LHCN-M2 (cell line): ENCODE results near the gene TMEM183A. TPM values are rescaled to one million over a fixed set of nuclear protein-coding genes. Genes with fewer than 3 reads are reported as not detected.
A peak's percentile ranks its signal among the peaks of the same experiment; 100 is the strongest.
"Not testable (repeated sequence)": the region's sequence is repeated elsewhere in the genome, so short reads cannot be mapped to it uniquely, and the experiment has no call there.

Experiments
- DNase-seq: peaks from one replicate; pipeline ENCODE4 v3.0.0-alpha.2; 2012; ENCODE audit warnings: low read depth
- total RNA-seq: library from RNA; depleted of rRNA; stranded (reverse); fragments of >200 nt; gene quantifications from 2 replicates; pipeline ENCODE4 v1.2.3, GENCODE V29; 2014

Gene TMEM183A
- total RNA-seq, 1 experiment from 2014 or later = 73.5 TPM

- DNase-seq = no peak
Observed at GRCh38 chr1:202987255-202987654, 19.9 kb upstream of the TMEM183A start.

GRCh38 chr1:202987922-202988583, 19.1 kb upstream of the TMEM183A start:
- DNase-seq = no peak

- no peak for DNase-seq
Observed at GRCh38 chr1:202989879-202990278, 17.3 kb upstream of the TMEM183A start.

- DNase-seq = no peak
Observed at GRCh38 chr1:202991112-202991511, 16.1 kb upstream of the TMEM183A start.

- DNase-seq = no peak
Observed at GRCh38 chr1:202994756-202995155, 12.4 kb upstream of the TMEM183A start.

GRCh38 chr1:202998836-202999750, 8.1 kb upstream of the TMEM183A start:
- peak; percentile 60 for DNase-seq

GRCh38 chr1:203000217-203000944, 6.8 kb upstream of the TMEM183A start:
- no peak for DNase-seq

- no peak for DNase-seq
Observed at GRCh38 chr1:203001986-203002385, 5.2 kb upstream of the TMEM183A start.

GRCh38 chr1:203002951-203003350, 4.2 kb upstream of the TMEM183A start:
- no peak for DNase-seq

- not testable (repeated sequence) for DNase-seq
Observed at GRCh38 chr1:203005395-203006142, 1.6 kb upstream of the TMEM183A start.

GRCh38 chr1:203009185-203009584, 2.0 kb downstream of the TMEM183A start:
- no peak for DNase-seq

- no peak for DNase-seq
Observed at GRCh38 chr1:203011582-203011981, 4.4 kb downstream of the TMEM183A start.

GRCh38 chr1:203017061-203017460, 9.9 kb downstream of the TMEM183A start:
- DNase-seq = peak; percentile 79

GRCh38 chr1:203017692-203018091, 10.5 kb downstream of the TMEM183A start:
- DNase-seq = no peak

GRCh38 chr1:203022855-203023254, 15.7 kb downstream of the TMEM183A start:
- not testable (repeated sequence) for DNase-seq

GRCh38 chr1:203025686-203026030, 18.5 kb downstream of the TMEM183A start:
- no peak for DNase-seq

- peak; percentile 86 for DNase-seq
Observed at GRCh38 chr1:203026031-203026665, 19.0 kb downstream of the TMEM183A start, which contains the start of gene PPFIA4. PPFIA4 (plus strand) TSS chr1:203026491; CDS start chr1:203039009, 12,518 bp downstream.

- DNase-seq = no peak
Observed at GRCh38 chr1:203026666-203027663, 19.8 kb downstream of the TMEM183A start.

GRCh38 chr1:203028067-203028783, 21.1 kb downstream of the TMEM183A start:
- DNase-seq = no peak
